GM12872 (cell line): ENCODE results near the gene TSPAN14.

Experiments used
- TF ChIP-seq, protein P1 (sequence below): IDR thresholded peaks from 3 replicates; pipeline ENCODE4 v1.5.1; 2011; ENCODE audit warnings: low read depth, mild to moderate bottlenecking, low read length, moderate library complexity; ENCODE audit not compliant: insufficient read depth

Gene TSPAN14

DNA sequence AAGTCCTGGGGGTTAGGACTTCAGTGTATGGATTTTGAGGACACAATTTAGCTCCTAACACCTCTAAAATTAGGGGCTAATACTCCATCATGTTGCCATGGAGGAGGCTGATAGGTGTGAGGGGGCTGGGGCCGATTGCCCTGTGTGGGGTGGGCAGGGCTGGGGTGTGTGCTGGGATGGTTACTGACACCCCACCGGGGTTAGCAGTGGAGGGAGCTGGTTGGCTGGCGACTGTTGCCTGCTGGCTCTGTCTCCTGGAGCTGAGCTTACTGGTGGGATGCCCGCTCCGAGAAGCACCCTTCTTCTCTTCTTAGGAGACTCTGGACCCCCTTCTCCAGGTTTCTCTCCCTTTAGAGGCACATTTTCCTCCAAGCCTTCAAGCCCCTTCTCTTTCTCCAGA lies 61.4 kb downstream of the TSPAN14 start:
- TF ChIP-seq, protein P1, sequence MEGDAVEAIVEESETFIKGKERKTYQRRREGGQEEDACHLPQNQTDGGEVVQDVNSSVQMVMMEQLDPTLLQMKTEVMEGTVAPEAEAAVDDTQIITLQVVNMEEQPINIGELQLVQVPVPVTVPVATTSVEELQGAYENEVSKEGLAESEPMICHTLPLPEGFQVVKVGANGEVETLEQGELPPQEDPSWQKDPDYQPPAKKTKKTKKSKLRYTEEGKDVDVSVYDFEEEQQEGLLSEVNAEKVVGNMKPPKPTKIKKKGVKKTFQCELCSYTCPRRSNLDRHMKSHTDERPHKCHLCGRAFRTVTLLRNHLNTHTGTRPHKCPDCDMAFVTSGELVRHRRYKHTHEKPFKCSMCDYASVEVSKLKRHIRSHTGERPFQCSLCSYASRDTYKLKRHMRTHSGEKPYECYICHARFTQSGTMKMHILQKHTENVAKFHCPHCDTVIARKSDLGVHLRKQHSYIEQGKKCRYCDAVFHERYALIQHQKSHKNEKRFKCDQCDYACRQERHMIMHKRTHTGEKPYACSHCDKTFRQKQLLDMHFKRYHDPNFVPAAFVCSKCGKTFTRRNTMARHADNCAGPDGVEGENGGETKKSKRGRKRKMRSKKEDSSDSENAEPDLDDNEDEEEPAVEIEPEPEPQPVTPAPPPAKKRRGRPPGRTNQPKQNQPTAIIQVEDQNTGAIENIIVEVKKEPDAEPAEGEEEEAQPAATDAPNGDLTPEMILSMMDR: no peak

DNA sequence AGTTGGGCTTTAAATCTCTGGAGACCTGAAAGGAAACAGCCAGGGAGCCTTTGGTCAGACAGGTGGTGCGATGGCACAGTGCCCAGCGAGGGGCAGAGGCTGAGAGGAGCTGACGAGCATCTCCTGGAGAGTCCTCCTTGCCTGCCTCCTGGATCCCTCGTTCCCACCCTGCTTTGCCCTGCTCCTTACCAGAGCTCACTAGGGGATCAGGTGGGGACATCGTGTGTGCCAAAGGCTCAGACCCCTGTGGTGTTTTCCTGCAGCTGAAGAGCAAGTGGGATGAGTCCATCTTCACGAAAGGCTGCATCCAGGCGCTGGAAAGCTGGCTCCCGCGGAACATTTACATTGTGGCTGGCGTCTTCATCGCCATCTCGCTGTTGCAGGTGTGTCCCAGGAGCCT lies 61.8 kb downstream of the TSPAN14 start:
- TF ChIP-seq, protein P1: no peak

DNA sequence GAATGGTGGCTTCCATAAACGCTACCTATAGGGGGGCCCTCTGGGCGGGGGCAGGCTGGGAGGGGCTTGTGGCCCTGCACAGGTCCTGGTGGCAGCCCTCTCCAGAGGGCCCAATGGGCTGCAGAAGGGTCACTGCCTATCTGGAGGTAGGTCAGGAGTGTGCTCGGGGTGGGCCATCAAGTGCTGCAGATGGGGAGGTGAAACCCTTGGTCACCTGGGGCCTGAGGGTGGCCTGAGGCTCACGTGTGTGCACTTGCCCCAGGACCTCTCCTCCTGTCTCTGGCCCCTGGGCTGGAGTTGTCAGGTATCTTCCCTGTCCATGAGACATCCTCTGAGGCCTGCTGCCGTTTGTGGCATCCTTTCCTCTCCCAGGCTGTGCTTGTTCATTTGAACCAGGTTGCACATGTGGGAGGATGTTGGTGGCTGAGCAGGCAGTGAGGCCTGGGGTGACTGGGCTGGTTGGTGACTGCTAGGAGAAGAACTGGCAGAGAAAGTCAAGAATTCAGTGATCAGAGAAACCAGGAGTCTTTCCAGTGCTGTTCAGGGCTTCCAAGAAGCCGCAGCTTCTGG lies 62.5 kb downstream of the TSPAN14 start:
- TF ChIP-seq, protein P1: no peak

DNA sequence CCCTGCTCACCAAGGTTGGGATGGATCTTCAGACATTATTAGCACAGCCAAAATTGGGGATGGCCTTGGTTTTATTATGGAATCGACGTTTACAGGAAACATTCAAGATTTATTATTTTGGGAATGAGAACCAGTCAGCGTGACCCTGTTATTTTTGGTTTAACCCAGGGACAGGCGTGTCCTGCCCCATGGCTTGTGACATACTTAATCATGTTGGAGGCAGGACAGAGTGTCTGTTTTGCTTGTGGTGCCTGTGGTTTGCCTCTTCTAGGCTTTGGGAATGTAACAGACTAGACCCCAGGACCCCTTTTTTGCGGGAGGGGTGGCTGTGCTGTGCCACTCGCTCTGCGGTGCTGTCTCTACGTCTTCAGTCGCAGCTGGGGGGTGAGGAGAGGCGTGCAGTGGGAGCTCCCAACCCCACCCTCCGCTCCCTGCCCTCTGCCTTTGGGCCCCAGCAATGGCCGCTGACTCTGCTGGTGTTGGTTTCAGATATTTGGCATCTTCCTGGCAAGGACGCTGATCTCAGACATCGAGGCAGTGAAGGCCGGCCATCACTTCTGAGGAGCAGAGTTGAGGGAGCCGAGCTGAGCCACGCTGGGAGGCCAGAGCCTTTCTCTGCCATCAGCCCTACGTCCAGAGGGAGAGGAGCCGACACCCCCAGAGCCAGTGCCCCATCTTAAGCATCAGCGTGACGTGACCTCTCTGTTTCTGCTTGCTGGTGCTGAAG lies 63.5 kb downstream of the TSPAN14 start:
- TF ChIP-seq, protein P1: no peak

DNA sequence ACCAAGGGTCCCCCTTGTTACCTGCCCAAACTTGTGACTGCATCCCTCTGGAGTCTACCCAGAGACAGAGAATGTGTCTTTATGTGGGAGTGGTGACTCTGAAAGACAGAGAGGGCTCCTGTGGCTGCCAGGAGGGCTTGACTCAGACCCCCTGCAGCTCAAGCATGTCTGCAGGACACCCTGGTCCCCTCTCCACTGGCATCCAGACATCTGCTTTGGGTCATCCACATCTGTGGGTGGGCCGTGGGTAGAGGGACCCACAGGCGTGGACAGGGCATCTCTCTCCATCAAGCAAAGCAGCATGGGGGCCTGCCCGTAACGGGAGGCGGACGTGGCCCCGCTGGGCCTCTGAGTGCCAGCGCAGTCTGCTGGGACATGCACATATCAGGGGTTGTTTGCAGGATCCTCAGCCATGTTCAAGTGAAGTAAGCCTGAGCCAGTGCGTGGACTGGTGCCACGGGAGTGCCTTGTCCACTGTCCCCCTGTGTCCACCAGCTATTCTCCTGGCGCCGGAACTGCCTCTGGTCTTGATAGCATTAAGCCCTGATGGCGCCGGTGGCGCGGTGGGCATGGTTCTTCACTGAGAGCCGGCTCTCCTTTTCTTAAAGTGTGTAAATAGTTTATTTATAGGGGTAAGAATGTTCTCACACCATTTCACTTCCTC lies 64.2 kb downstream of the TSPAN14 start:
- TF ChIP-seq, protein P1: no peak

DNA sequence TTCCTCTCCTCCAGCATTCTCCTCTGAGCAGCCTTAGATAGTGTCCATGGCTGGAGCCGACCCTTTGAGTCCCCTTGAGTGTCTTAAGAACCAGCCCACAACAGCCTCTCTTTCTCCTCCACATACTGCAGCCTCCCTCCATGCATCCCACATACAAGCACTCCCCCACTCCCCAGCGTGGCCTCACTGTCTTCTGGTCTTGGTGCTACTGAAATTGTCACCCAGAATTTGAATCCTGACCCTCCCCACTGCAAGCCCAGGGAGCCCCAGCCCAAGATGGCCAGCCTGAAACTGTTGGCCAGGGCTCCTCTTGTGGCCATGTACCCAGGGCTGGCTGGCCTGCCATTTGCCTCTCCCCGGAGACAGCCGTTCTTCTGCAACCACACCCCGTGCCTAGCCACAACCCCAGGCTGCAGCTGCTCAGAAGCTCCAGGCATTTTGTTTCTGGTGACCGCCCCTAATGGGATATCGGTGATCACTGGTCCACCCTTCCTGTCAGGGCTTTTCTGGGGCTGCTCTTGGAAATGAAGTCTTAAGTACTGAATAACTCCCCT lies 64.8 kb downstream of the TSPAN14 start:
- TF ChIP-seq, protein P1: no peak

DNA sequence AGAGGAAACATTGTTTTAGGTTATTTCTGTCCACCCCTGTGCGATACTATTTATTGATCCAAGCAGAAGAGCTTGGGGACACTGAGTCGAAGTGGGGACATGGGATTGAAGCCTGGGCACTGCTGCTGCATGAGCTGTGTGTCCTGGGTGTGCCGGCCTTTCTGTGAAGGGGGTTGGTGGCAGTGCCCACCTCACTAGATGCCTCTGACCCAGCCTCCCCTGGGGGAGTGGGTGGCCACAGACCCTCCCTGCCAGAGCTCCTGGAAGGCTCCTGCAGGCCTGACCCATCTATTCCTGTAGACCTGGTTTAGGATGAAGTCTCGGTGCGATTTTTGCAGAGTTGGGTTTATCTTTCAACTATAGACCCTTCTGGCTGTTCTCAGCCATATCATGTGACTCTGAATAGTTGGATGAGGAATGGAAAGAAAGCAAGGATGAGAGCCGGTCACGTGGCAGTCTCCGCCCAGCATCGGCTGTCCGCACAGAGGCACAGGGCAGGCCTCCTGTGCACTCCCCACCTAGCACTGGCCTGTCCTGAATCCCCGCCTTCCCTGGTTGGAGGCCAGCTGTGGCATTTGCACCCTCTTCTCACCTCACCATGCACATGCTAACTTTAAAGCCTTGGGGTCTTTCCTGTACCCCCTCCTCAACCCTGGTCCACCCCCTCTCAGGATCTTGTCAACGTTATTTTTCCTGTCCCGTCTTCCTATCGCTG lies 66.0 kb downstream of the TSPAN14 start:
- TF ChIP-seq, protein P1: no peak
